Osteoblast (primary cell): ENCODE results near the gene CETP. TPM values are rescaled to one million over a fixed set of nuclear protein-coding genes. Genes with fewer than 3 reads are reported as not detected.

Experiments
- DNase-seq: peaks from one replicate; pipeline ENCODE4 v3.0.0; 2011; ENCODE audit warnings: low spot score, mixed read lengths; ENCODE audit not compliant: insufficient read length; ENCODE audit errors: missing footprints
- H2AFZ ChIP-seq: 2 replicates; pipeline ENCODE4 v1.6.0; 2011; ENCODE audit warnings: mild to moderate bottlenecking, low read length
- H3K27ac ChIP-seq: 2 replicates; pipeline ENCODE4 v1.5.1; 2011; ENCODE audit warnings: mild to moderate bottlenecking, low read depth, low read length, moderate library complexity
- H3K27me3 ChIP-seq: 2 replicates; pipeline ENCODE4 v1.6.0; 2012; ENCODE audit warnings: mild to moderate bottlenecking, control low read depth, inconsistent platforms, low read length, moderate library complexity; ENCODE audit not compliant: insufficient read depth
- H3K36me3 ChIP-seq: 2 replicates; pipeline ENCODE4 v1.5.1; 2011; ENCODE audit warnings: mild to moderate bottlenecking, low read length, control low read depth, moderate library complexity; ENCODE audit not compliant: insufficient read depth
- H3K4me1 ChIP-seq: 2 replicates; pipeline ENCODE4 v1.5.1; 2011; ENCODE audit warnings: mild to moderate bottlenecking, low read length, control low read depth, moderate library complexity; ENCODE audit not compliant: insufficient read depth
- H3K4me2 ChIP-seq: 2 replicates; pipeline ENCODE4 v1.6.0; 2011; ENCODE audit warnings: mild to moderate bottlenecking, low read length; ENCODE audit not compliant: insufficient read depth
- H3K4me3 ChIP-seq: fragments of 200-600 bp; sonication (generic); 3 replicates; pipeline ENCODE4 v1.5.1; 2012; ENCODE audit warnings: mild to moderate bottlenecking, low read length, inconsistent platforms; ENCODE audit not compliant: insufficient read depth
- H3K79me2 ChIP-seq: 2 replicates; pipeline ENCODE4 v1.6.0; 2012; ENCODE audit warnings: mild to moderate bottlenecking, low read length, control low read depth, inconsistent platforms; ENCODE audit not compliant: insufficient read depth
- H3K9me3 ChIP-seq: 2 replicates; pipeline ENCODE4 v1.5.1; 2011; ENCODE audit warnings: low read depth, low read length, control low read depth
- H4K20me1 ChIP-seq: 2 replicates; pipeline ENCODE4 v1.6.0; 2012; ENCODE audit warnings: mild to moderate bottlenecking, low read length, control low read depth; ENCODE audit not compliant: insufficient read depth
- CTCF ChIP-seq: IDR thresholded peaks from 2 replicates; pipeline ENCODE4 v1.5.1; 2011; ENCODE audit warnings: mild to moderate bottlenecking, low read depth, low read length, moderate library complexity; ENCODE audit errors: extremely low read depth
- total RNA-seq: library from RNA; depleted of rRNA; stranded (reverse); fragments of >200 nt; gene quantifications from 2 replicates; pipeline ENCODE4 v1.2.3, GENCODE V29; 2012

The CETP gene
- total RNA-seq, 1 donor: not detected

GRCh38 chr16:57027067-57027466, 65.3 kb downstream of the CETP start:
- no peaks in the 10 kb centered on the region for H3K79me2 ChIP-seq
- peaks cover 12% of the 10 kb centered on the region for H3K36me3 ChIP-seq
- H3K4me1 ChIP-seq: peaks cover 7% of the 10 kb centered on the region
- TF ChIP-seq CTCF: no peak
- DNase-seq: no peak
- H3K4me2 ChIP-seq: no peak overlapping the region
- H2AFZ ChIP-seq: no peak overlapping the region
- peaks cover 6% of the 10 kb centered on the region for H4K20me1 ChIP-seq
- no peak overlapping the region for H3K4me3 ChIP-seq
- H3K27me3 ChIP-seq: no peaks in the 10 kb centered on the region
- no peaks in the 10 kb centered on the region for H3K9me3 ChIP-seq
- no peak overlapping the region for H3K27ac ChIP-seq

- no peak for TF ChIP-seq CTCF
- no peaks in the 10 kb centered on the region for H3K79me2 ChIP-seq
- no peak for DNase-seq
- no peak overlapping the region for H3K4me3 ChIP-seq
- H3K27ac ChIP-seq: no peak overlapping the region
- no peaks in the 10 kb centered on the region for H3K9me3 ChIP-seq
- no peaks in the 10 kb centered on the region for H3K27me3 ChIP-seq
- peaks cover 6% of the 10 kb centered on the region for H4K20me1 ChIP-seq
- peaks cover 3% of the 10 kb centered on the region for H3K36me3 ChIP-seq
- peaks cover 7% of the 10 kb centered on the region for H3K4me1 ChIP-seq
- H3K4me2 ChIP-seq: no peak overlapping the region
- no peak overlapping the region for H2AFZ ChIP-seq
Observed at GRCh38 chr16:57028086-57028485, 66.3 kb downstream of the CETP start.

- H4K20me1 ChIP-seq: peaks cover 6% of the 10 kb centered on the region
- H3K4me2 ChIP-seq: no peak overlapping the region
- no peak overlapping the region for H2AFZ ChIP-seq
- peaks cover 6% of the 10 kb centered on the region for H3K36me3 ChIP-seq
- H3K9me3 ChIP-seq: no peaks in the 10 kb centered on the region
- peaks cover 7% of the 10 kb centered on the region for H3K4me1 ChIP-seq
- no peaks in the 10 kb centered on the region for H3K79me2 ChIP-seq
- TF ChIP-seq CTCF: no peak
- DNase-seq: peak; percentile 85
- no peaks in the 10 kb centered on the region for H3K27me3 ChIP-seq
- H3K4me3 ChIP-seq: no peak overlapping the region
- no peak overlapping the region for H3K27ac ChIP-seq
Observed at GRCh38 chr16:57029161-57030160, 67.7 kb downstream of the CETP start.

GRCh38 chr16:57030346-57030902, 68.7 kb downstream of the CETP start:
- Histone ChIP-seq H3K27ac (no peak overlapping the region), H4K20me1 (peaks cover 6% of the 10 kb centered on the region), H3K4me1 (peaks cover 7% of the 10 kb centered on the region), H3K36me3 (peaks cover 16% of the 10 kb centered on the region), H3K4me3 (no peak overlapping the region), H3K79me2 (no peaks in the 10 kb centered on the region), H3K27me3 (no peaks in the 10 kb centered on the region), H3K9me3 (no peaks in the 10 kb centered on the region), H3K4me2 (no peak overlapping the region), H2AFZ (no peak overlapping the region)
- no peak for DNase-seq
- no peak for TF ChIP-seq CTCF
